HepG2 (cell line): ENCODE measurements around the gene ITGAE. TPM values are rescaled to one million over a fixed set of nuclear protein-coding genes. Genes with fewer than 3 reads are reported as not detected.
"Not testable (repeated sequence)": the region's sequence is repeated elsewhere in the genome, so short reads cannot be mapped to it uniquely, and the experiment has no call there.

Source experiments
- ATAC-seq: fragments of 200-7000 bp; cut with Tn5 transposase; 3 replicates; pipeline ENCODE4 v1.9.1; 2020; ENCODE audit warnings: mild to moderate bottlenecking, moderate library complexity
- BruUV-seq: library from RNA; stranded (reverse); fragments of 400-500 nt; replicated peaks from 2 replicates; lab custom pipeline; 2021; lab: Mats Ljungman, UMichigan
- CTCF ChIA-PET: fragments of 300-600 bp; formaldehyde crosslinking; extraction: SDS; loops from one replicate; lab custom pipeline; 2021; ENCODE audit warnings: low total read pairs, inconsistent platforms, low intra/inter-chr PET ratio; lab: Yijun Ruan, JAX
- POLR2A ChIA-PET: fragments of 350-600 bp; sonication (Branson Sonifier 250); formaldehyde crosslinking; loops from one replicate; lab custom pipeline; 2020; ENCODE audit warnings: antibody characterized with exemption, inconsistent platforms; lab: Yijun Ruan, JAX
- DNase-seq: peaks from one replicate; pipeline ENCODE4 v3.0.0-alpha.2; 2015; ENCODE audit warnings: low spot score
- FAIRE-seq: peaks from 3 replicates; lab custom pipeline; 2011; peaks lifted over from hg19 to GRCh38; lab: Jason Lieb, UNC
- H2AFZ ChIP-seq: one replicate; pipeline ENCODE4 v1.6.1; 2011; ENCODE audit warnings: low read length, inconsistent platforms
- H3K27ac ChIP-seq: fragments of 300-600 bp; 3 replicates; pipeline ENCODE4 v1.8.0; 2011; ENCODE audit warnings: mixed run types, mild to moderate bottlenecking, mixed read lengths, low read length, inconsistent platforms; ENCODE audit not compliant: insufficient read depth; ENCODE audit errors: extremely low read length
- H3K27me3 ChIP-seq, 2 experiments: fragments of 200-600 bp in 1 of 2; 2 replicates in 1 of 2; 3 replicates in 1 of 2; pipeline versions ENCODE4 v1.6.0 to v1.8.0; 2011; ENCODE audit warnings: low read length in 2 of 2, mild to moderate bottlenecking in 2 of 2, moderate library complexity in 2 of 2, inconsistent platforms in 1 of 2; ENCODE audit not compliant: insufficient read depth in 2 of 2, control insufficient read depth in 1 of 2
- H3K36me3 ChIP-seq, 2 experiments: fragments of 200-600 bp in 1 of 2; replicated peaks in 1 of 2; 2 replicates in 1 of 2; 3 replicates in 1 of 2; pipeline versions ENCODE4 v1.5.1 to v1.8.0; 2011; ENCODE audit warnings: low read length in 2 of 2, inconsistent platforms in 1 of 2; ENCODE audit not compliant: insufficient read depth in 2 of 2, control insufficient read depth in 1 of 2
- H3K4me1 ChIP-seq: 2 replicates; pipeline ENCODE4 v1.5.1; 2012; ENCODE audit warnings: low read length, inconsistent platforms; ENCODE audit not compliant: insufficient read depth
- H3K4me2 ChIP-seq: 2 replicates; pipeline ENCODE4 v1.6.0; 2011; ENCODE audit warnings: low read depth, low read length, inconsistent platforms
- H3K4me3 ChIP-seq, 3 experiments: fragments of 200-600 bp in 1 of 3; sonication (generic), shearing (Covaris generic) in 1 of 3; replicated peaks in 1 of 3; 2 replicates each; pipeline ENCODE4 v1.5.1; 2011 to 2016; ENCODE audit warnings: low read length in 3 of 3, inconsistent platforms in 2 of 3, low read depth in 2 of 3, mild to moderate bottlenecking in 2 of 3, control low read depth in 1 of 3, mixed read lengths in 1 of 3; ENCODE audit not compliant: insufficient read depth in 1 of 3
- H3K79me2 ChIP-seq: one replicate; pipeline ENCODE4 v1.6.1; 2011; ENCODE audit warnings: low read length, inconsistent platforms; ENCODE audit not compliant: insufficient read depth
- H3K9ac ChIP-seq: 2 replicates; pipeline ENCODE4 v1.6.0; 2011; ENCODE audit warnings: mild to moderate bottlenecking, low read depth, low read length, inconsistent platforms; ENCODE audit not compliant: insufficient read depth
- H3K9me3 ChIP-seq: 2 replicates; pipeline ENCODE4 v1.5.1; 2012; ENCODE audit warnings: mild to moderate bottlenecking, low read length
- H4K20me1 ChIP-seq: 2 replicates; pipeline ENCODE4 v1.6.0; 2011; ENCODE audit warnings: inconsistent platforms, mild to moderate bottlenecking, low read length, moderate library complexity; ENCODE audit not compliant: insufficient read depth
- ZMYM3 ChIP-seq: sonication (generic); formaldehyde crosslinking; IDR thresholded peaks from 2 replicates; pipeline ENCODE4 v1.5.1; 2020; ENCODE audit warnings: mild to moderate bottlenecking, missing genetic modification reagents
- ZNF432 ChIP-seq: sonication (generic); formaldehyde crosslinking; IDR thresholded peaks from 2 replicates; pipeline ENCODE4 v1.5.0; 2020; ENCODE audit warnings: missing genetic modification reagents, mild to moderate bottlenecking, borderline replicate concordance
- WGBS: methylation state at CpG from one replicate; pipeline ENCODE4 v1.1.6; 2017; ENCODE audit warnings: low lambda C conversion rate; 5-methylcytosine and 5-hydroxymethylcytosine counted together
- in situ Hi-C: cut with HindIII; loops from 2 replicates; pipeline ENCODE4 v1.10.0; 2017; ENCODE audit warnings: low pct_unique_long_range_greater_than_20kb; ENCODE audit not compliant: extremely low pct_ligation_motif_present
- intact Hi-C: fragments of 100-400 bp; cut with micrococcal nuclease; formaldehyde crosslinking; loops from one replicate; pipeline ENCODE4 v1.10.0; 2022; ENCODE audit not compliant: unreplicated experiment
- polyA plus RNA-seq, 8 experiments: library from polyadenylated mRNA; depleted of rRNA in 3 of 8; stranded (reverse) in 7 of 8; unstranded in 1 of 8; fragments of >200 nt; fragmentation: Illumina TruSeq in 4 of 8; extraction: Trizol in 4 of 8; gene quantifications; 2 replicates each; pipeline versions ENCODE4 v1.2.1 to v1.2.3, GENCODE V29; 2011 to 2016; ENCODE audit warnings: low read depth in 4 of 8, missing spikeins in 1 of 8, mixed read lengths in 1 of 8; ENCODE audit not compliant: insufficient read depth in 1 of 8
- total RNA-seq, 5 experiments: library from RNA; depleted of rRNA; stranded (reverse); fragments of >200 nt; fragmentation: Illumina TruSeq; extraction: Trizol; gene quantifications; 2 replicates each; pipeline ENCODE4 v1.2.3, GENCODE V29; 2016; ENCODE audit warnings: low read depth in 1 of 5

ITGAE gene
- total and polyA plus RNA-seq, 2 of the 13 experiments (the other 11 are each of a cell fraction or from before 2014, with no cell fraction given): 42.3 to 49.0 TPM

DNA sequence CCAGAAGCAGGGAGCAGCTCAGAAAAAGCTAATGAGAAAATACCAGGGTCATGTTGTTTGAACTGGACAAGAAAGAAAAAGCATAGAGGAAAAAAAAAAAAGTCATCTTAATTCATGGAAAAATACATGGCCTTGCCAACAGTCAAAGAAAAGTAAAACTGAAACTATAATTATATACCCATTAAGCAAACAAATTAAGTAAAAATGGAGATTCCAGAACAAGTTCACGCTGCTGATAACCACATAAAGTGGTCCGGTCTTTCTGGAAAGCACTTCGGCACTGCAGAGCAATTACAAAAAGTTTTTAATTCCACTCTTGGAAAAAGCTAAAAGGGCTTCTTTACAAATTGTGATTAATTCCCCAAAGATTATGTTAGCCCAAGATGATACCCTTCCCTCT, 92.6 kb downstream of the ITGAE start:
- intact Hi-C loops: no loop called here
- no TSS peak for BruUV-seq
- Histone ChIP-seq H2AFZ (no peak overlapping the region), H3K36me3 (no peaks in the 10 kb centered on the region), H4K20me1 (no peaks in the 10 kb centered on the region), H3K27me3 (peaks cover 0 to 3% of the 10 kb centered on the region in 2 experiments; a peak in 1 of 5 replicates), H3K4me3 (no peak overlapping the region), H3K4me2 (no peak overlapping the region), H3K9ac (no peak overlapping the region), H3K27ac (no peak overlapping the region), H3K79me2 (no peaks in the 10 kb centered on the region), H3K4me1 (no peaks in the 10 kb centered on the region), H3K9me3 (no peaks in the 10 kb centered on the region)
- ChIA-PET CTCF (no interaction called here), POLR2A (no interaction called here)
- FAIRE-seq (no peak), ATAC-seq (no peak), DNase-seq (no peak)
- TF ChIP-seq ZNF432 (CRISPR knock-in tag) (no peak), ZMYM3 (CRISPR knock-in tag) (no peak)
- 74% methylated on average over 3 of the region's 3 CpGs for WGBS
- in situ Hi-C loops: no loop called here

DNA sequence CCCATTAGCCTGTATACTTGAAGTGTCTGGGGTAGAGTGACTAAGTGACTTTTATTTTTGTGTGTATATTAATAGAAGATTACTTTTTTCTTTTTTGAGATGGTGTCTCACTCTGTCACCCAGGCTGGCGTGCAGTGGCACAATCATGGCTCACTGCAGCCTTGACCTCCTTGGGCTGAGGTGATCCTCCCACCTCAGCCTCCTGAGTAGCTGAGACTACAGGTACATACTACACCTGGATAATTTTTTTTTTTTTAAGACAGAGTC, 95.3 kb downstream of the ITGAE start:
- FAIRE-seq: not testable (repeated sequence)

More for the DNA sequence above, 95.3 kb downstream of the ITGAE start:
- H3K27ac ChIP-seq, H3K36me3 ChIP-seq, DNase-seq, ATAC-seq, POLR2A ChIA-PET, H3K4me3 ChIP-seq, H3K79me2 ChIP-seq, H3K9ac ChIP-seq, BruUV-seq, H3K27me3 ChIP-seq, in situ Hi-C loops, H4K20me1 ChIP-seq, H3K9me3 ChIP-seq, intact Hi-C loops, H3K4me2 ChIP-seq, H3K4me1 ChIP-seq, CTCF ChIA-PET, H2AFZ ChIP-seq: not testable (repeated sequence)
- WGBS: 68% methylated on average over 1 of the region's 1 CpG
